ENCODE measurements around the gene ACSL6.

The ACSL6 gene

GRCh38 chr5:132052520-132052919 lies 41.1 kb upstream of the ACSL6 start:
- TF ChIP-seq ZFX (IDR thresholded peaks at IDR 0.05; ENCODE audit: borderline replicate concordance), result no peak
- TF ChIP-seq, protein P1, sequence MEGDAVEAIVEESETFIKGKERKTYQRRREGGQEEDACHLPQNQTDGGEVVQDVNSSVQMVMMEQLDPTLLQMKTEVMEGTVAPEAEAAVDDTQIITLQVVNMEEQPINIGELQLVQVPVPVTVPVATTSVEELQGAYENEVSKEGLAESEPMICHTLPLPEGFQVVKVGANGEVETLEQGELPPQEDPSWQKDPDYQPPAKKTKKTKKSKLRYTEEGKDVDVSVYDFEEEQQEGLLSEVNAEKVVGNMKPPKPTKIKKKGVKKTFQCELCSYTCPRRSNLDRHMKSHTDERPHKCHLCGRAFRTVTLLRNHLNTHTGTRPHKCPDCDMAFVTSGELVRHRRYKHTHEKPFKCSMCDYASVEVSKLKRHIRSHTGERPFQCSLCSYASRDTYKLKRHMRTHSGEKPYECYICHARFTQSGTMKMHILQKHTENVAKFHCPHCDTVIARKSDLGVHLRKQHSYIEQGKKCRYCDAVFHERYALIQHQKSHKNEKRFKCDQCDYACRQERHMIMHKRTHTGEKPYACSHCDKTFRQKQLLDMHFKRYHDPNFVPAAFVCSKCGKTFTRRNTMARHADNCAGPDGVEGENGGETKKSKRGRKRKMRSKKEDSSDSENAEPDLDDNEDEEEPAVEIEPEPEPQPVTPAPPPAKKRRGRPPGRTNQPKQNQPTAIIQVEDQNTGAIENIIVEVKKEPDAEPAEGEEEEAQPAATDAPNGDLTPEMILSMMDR (IDR thresholded peaks at IDR 0.05), result no peak
- H3K27ac ChIP-seq, result no peak overlapping the region

DNA sequence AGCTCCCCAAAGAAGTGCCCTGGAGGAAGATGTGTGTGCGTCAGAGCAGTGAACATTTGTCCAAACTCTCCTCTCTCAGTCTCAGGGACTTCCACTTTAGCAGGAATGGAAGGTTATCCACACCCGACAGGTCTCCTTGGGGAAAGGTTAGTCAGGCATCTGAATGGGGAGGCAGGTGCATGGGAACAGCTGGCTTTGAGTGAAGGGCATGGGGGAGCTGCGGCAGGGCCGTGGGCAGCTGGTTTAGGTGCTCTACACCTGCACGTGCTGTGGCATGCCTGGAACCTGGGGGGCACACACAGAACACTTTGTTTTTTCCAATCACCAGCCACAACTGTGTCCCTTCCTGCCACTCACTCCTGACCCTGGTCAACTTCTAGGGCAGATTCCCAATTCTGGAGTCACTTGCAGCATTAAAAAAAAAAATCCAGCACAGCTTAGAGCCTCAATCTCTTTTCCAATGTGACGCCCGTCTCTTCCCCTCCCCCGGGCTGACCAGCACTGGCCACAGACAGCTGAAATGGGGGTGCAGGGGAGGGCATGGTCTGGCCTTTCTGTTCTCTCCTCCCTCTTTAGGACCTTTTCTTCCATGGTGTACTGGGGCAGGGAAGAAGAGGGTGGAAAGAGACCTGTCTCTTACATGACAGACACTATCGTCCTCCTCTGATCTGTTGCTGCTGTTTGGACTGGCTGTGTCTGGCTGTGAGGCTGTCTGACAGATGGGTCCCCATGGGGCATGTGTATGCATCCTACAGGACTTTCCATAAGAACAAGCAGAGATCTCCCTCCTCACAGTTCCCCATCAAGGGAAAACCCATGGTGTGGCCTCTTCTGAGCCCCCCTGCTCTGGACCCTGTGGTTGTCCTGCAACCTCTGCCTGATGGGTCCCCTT lies 39.4 kb upstream of the ACSL6 start:
- H3K27ac ChIP-seq, result no peak overlapping the region
- TF ChIP-seq, protein P1 (IDR thresholded peaks at IDR 0.05), result no peak
- TF ChIP-seq ZFX (IDR thresholded peaks at IDR 0.05; ENCODE audit: borderline replicate concordance), result no peak

- TF ChIP-seq, protein P1 (IDR thresholded peaks at IDR 0.05), result no peak
- H3K27ac ChIP-seq, result no peak overlapping the region
Observed at GRCh38 chr5:132050136-132050535, 38.7 kb upstream of the ACSL6 start.

DNA sequence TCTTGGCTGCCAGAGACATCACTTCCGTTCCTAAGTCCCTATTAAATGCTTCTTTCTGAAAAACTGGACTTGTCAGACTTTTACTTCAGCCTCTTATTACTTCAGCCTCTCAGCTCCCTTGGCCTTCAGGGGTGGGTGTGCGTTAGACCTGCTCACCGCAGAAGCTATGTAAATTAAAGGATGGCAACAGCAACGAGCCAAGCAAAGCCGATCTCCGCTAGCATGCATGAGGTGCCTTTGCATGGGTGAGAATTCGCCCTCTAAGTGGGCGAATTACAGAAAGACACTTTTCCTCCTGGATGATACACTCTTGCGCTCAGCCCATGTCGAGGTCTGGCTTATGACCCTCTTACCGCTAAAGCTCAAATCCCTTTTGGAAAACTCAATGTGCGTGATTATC lies 38.1 kb upstream of the ACSL6 start:
- no peak overlapping the region for H3K27ac ChIP-seq
- no peak for TF ChIP-seq ZFX (IDR thresholded peaks at IDR 0.05; ENCODE audit: borderline replicate concordance)
- TF ChIP-seq, protein P1 (IDR thresholded peaks at IDR 0.05), result no peak

- no peak overlapping the region for H3K27ac ChIP-seq
- no peak for TF ChIP-seq ZFX (IDR thresholded peaks at IDR 0.05; ENCODE audit: borderline replicate concordance)
- TF ChIP-seq, protein P1 (IDR thresholded peaks at IDR 0.05), result no peak
Observed at GRCh38 chr5:132049093-132049492, 37.6 kb upstream of the ACSL6 start.

DNA sequence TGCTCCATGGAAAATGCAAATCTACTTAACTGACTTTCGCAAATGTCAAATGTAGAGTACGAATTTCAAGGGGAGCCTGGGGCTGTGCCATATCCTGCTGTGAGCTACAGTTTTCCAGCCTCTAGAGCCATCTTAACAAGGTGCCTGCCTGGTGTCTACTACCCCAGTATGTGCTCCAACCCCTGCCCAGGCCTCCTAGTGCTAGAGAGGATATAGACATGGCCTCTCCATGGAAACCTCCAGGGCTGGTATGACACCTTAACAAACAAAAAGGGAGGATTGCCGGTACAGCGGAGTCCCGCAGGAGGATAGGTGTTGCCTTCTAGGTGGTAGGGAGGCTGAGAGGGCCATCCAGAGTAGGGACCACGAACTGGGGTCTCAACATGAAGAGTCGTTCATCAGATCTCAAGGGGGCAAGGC lies 35.4 kb upstream of the ACSL6 start:
- no peak for TF ChIP-seq ZFX (IDR thresholded peaks at IDR 0.05; ENCODE audit: borderline replicate concordance)
- TF ChIP-seq, protein P1 (IDR thresholded peaks at IDR 0.05), result no peak
- H3K27ac ChIP-seq, result no peak overlapping the region

DNA sequence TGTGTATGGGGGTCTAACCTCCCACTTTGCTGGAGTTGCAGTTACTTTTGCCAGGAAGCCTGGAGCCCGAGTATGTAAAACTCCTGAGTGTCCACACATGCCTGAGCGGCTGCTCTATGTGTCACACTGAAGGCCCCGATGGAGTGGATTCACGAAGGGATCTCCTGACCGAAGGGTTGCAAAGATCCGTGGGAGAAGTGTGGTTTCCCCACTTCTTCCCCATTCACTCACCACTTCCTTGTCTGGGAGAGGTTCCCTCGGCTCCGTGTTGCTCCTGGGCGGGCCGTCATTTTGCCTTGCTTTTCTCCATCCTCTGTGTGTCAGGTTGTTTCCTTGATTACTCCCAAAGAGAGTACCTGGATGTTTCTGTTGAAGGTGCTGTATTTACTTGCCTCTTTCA lies 32.7 kb upstream of the ACSL6 start:
- TF ChIP-seq ZFX (IDR thresholded peaks at IDR 0.05; ENCODE audit: borderline replicate concordance), result no peak
- TF ChIP-seq, protein P1 (IDR thresholded peaks at IDR 0.05), result no peak
- no peak overlapping the region for H3K27ac ChIP-seq
